Kidney epithelial cell (primary cell): ENCODE measurements around the gene OST4. TPM values are rescaled to one million over a fixed set of nuclear protein-coding genes. Genes with fewer than 3 reads are reported as not detected.

Source experiments
- DNase-seq: peaks from one replicate; pipeline ENCODE4 v3.0.0-alpha.2; 2010; ENCODE audit warnings: low read depth
- H3K27me3 ChIP-seq: 2 replicates; pipeline ENCODE4 v1.6.0; 2011; ENCODE audit warnings: low read length; ENCODE audit not compliant: control insufficient read depth, insufficient read depth
- H3K36me3 ChIP-seq: 2 replicates; pipeline ENCODE4 v1.5.1; 2011; ENCODE audit warnings: low read length; ENCODE audit not compliant: control insufficient read depth, insufficient read depth
- H3K4me3 ChIP-seq: 2 replicates; pipeline ENCODE4 v1.5.1; 2011; ENCODE audit warnings: low read depth, mild to moderate bottlenecking, control low read depth, low read length
- total RNA-seq: library from RNA; depleted of rRNA; stranded (reverse); fragments of >200 nt; gene quantifications from 2 replicates; pipeline ENCODE4 v1.2.3, GENCODE V29; 2015
- TF ChIP-seq, protein P1 (sequence below): IDR thresholded peaks from 2 replicates; pipeline ENCODE4 v1.5.1; 2011; ENCODE audit warnings: mild to moderate bottlenecking, moderate library complexity, low read length, control low read depth, inconsistent platforms; ENCODE audit not compliant: insufficient read depth, poor library complexity, severe bottlenecking

The OST4 gene
- total RNA-seq, 1 donor from 2014 or later, result 237 TPM

DNA sequence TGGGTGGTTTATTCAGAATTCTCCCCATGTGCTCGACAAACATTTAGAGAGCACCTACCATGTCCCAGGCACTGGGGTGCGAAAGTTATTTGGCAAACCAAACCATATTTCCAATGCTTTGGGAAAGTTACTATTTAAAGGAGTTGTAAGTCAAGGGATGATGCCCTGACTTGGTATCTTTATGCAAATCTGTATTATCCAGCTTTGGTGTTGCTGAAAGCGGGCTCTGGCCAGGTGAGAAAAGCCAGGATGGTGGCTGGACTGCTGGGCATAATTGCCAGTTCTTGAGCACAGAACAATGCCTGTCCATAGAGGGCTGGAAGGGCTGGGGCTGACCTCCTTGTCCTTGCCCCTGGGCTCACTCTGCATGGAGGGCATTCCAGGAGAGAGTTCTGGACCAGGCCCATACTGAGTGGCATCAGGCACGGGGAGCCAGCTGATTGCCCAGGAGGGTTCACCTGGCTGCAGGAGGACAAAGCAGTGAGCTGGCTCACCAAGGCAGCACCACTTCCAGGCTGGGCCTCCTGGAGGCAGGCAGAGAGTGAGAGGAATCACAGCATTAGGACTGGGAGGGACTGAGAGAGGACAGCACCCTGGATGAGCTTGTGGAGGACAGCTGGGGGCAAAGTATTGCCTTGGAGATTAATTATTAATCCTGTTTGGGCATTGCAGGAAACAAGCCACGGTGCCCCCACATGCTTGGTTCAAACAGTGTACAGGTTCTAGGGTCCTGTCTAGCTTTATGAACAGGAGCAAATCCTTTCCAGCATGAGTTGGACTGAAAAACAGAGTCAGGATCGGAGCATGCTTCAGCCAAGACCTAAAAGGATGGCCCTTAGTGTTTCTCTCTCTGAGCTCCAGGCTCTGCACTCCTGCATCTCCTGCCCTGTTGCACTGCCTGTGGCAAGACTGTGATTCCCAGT lies 22.2 kb upstream of the OST4 start:
- TF ChIP-seq, protein P1, sequence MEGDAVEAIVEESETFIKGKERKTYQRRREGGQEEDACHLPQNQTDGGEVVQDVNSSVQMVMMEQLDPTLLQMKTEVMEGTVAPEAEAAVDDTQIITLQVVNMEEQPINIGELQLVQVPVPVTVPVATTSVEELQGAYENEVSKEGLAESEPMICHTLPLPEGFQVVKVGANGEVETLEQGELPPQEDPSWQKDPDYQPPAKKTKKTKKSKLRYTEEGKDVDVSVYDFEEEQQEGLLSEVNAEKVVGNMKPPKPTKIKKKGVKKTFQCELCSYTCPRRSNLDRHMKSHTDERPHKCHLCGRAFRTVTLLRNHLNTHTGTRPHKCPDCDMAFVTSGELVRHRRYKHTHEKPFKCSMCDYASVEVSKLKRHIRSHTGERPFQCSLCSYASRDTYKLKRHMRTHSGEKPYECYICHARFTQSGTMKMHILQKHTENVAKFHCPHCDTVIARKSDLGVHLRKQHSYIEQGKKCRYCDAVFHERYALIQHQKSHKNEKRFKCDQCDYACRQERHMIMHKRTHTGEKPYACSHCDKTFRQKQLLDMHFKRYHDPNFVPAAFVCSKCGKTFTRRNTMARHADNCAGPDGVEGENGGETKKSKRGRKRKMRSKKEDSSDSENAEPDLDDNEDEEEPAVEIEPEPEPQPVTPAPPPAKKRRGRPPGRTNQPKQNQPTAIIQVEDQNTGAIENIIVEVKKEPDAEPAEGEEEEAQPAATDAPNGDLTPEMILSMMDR, result no peak
- no peak overlapping the region for H3K4me3 ChIP-seq
- H3K27me3 ChIP-seq, result no peaks in the 10 kb centered on the region
- H3K36me3 ChIP-seq, result no peaks in the 10 kb centered on the region
- no peak for DNase-seq

DNA sequence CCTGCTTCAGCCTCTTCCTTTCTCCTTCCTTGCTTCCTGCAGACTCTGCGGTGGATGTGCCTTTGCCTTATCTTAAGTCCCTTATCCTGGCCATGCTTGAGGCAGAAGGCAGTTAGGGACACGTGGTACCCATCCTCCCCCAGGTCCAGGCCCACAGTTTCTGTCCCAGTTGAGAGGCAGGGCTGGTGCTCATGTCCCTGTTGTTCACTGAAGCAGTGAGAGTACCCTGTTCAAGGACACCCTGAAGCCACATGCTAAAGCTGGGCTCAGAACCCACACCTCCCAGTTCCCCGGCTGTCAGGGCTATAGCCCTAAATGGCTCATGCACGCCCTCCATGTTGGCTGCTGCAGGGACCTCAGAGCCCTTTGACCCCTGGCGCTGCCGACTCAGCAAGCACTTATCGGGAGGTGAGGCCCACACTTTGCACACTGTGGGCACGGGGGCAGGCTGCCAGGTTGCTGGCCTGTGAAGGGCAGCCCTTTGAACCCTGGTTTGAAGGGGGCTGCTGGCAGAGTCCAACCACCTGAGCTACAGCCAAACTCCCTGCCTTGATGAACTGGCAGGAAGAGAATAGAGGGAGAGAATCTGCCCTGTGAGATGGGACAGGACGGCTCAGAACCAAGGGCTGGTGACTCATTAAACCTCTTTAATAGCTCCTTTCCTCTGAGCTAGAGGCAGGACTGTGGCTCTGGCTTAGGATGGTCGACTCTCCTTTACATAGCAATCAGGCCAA lies 21.4 kb upstream of the OST4 start:
- DNase-seq, result no peak
- no peaks in the 10 kb centered on the region for H3K27me3 ChIP-seq
- TF ChIP-seq, protein P1, result no peak
- no peaks in the 10 kb centered on the region for H3K36me3 ChIP-seq
- no peak overlapping the region for H3K4me3 ChIP-seq

DNA sequence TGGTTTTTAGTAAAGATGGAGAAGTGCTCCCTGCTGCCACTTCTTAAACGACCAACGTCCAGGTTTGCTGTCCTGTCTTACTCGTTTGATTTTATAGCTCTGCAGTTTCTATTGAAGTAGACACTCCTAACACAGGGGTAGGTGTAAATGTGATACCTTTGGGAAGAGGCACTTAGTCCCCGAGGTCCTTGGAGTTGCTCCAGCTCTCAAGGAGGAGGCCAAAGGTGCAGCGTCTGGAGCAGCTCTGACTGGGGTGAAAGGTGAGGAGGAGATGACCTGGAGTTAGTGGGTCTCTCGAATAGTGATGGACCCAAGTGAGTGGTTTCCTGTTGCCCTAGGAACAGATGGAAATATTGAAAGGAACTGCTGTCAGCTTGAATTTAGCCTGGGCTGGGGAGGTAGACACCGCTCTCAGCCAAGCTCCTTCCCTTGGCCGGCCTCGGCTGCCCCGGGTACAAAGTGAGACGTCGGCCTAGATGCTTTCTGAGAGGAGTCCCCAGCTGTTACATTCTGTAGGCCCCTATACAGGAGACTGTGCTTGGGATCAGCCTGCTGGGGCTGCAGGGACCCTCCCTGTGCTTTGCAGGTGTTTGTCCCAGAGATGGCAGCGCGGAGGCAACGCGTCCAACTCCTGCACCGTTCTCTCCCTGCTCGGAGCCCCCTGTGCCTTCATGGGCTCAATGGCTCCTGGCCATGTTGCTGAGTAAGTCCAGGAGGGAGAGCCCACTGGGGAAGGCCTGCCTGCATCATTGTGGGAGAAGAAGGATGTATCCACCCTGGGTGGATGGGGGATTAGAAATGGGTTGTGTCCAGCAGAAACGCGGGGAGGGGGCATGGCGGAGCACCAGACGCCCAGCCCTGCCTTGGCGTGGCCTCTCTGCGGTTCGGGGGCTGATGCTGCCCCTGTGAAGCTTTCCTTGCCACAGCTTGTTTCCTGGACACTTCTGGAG lies 20.6 kb upstream of the OST4 start:
- H3K36me3 ChIP-seq, result no peaks in the 10 kb centered on the region
- DNase-seq, result no peak
- H3K27me3 ChIP-seq, result no peaks in the 10 kb centered on the region
- no peak overlapping the region for H3K4me3 ChIP-seq
- TF ChIP-seq, protein P1, result no peak

DNA sequence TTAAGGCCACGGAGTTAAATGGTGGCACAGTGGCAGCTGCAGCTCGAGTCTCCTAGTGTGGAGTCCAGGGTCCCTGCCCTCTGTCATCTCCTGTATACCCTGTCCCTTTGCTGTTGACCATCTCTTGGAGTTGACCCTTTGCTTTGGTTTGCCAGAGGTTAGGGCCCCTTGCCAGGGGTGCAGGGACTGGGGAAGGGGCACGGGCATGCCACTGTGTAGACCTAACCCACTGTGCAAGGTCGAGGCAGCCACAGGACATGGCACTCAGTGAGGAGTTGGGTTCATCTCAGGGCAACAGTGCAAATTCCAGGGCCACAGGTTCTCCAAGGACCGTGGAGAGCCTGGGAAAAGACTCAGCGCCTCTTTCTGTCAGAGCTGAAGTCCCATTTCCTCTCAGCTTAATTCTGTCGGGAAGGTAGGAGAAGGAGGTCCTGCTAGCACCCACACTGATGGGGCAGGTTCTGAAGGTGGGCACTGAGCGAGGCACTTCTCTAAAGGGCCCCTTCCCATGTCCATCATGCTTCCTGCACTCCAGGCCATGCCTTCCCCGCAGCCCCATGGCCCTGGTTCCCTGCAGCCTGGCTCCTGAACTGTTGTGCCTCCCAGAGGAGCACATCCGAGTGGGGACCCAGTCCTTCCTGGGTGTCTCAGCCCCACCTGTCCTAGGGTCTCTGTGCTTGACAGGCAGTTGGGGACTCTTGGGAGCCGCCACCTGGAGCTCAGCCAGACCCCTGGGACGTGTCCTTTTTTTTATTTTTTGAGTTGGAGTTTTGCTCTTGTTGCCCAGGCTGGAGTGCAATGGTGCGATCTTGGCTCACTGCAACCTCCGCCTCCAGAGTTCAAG lies 17.9 kb upstream of the OST4 start:
- no peaks in the 10 kb centered on the region for H3K36me3 ChIP-seq
- no peaks in the 10 kb centered on the region for H3K27me3 ChIP-seq
- TF ChIP-seq, protein P1, result no peak
- H3K4me3 ChIP-seq, result no peak overlapping the region
- DNase-seq, result no peak

DNA sequence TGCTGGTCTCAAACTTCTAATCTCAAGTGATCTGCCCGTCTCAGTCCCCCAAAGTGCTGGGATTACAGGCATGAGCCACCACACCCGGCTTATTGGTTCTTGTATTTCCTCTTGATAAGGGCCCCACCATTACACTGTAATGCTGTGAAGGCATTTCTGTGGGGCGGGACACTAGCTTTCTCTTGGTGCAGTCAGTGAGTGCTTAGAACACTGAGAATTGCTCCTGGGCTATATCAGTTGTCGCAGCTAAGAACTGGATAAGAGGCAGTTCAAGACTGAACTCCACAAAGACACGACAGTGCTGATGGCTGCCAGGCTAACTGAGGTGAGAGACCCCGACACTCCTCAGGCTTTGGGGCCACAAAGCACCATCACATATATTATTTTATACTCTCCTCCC lies 17.2 kb upstream of the OST4 start:
- TF ChIP-seq, protein P1, result no peak
- Histone ChIP-seq H3K4me3 (no peak overlapping the region), H3K27me3 (no peaks in the 10 kb centered on the region), H3K36me3 (no peaks in the 10 kb centered on the region)
- no peak for DNase-seq
